Retinal pigment epithelial cell (primary cell): ENCODE measurements around the gene ZNF521.

Source experiments
- DNase-seq: peaks from one replicate; pipeline ENCODE4 v3.0.0-alpha.2; 2010; ENCODE audit warnings: low read depth
- H3K4me3 ChIP-seq: 2 replicates; pipeline ENCODE4 v1.5.1; 2011; ENCODE audit warnings: mild to moderate bottlenecking, low read length, control low read depth, moderate library complexity
- TF ChIP-seq, protein P1 (sequence below): conservative IDR thresholded peaks from 2 replicates; pipeline ENCODE4 v1.5.1; 2011; ENCODE audit warnings: low read depth, low read length, control low read depth, inconsistent platforms

Gene ZNF521

DNA sequence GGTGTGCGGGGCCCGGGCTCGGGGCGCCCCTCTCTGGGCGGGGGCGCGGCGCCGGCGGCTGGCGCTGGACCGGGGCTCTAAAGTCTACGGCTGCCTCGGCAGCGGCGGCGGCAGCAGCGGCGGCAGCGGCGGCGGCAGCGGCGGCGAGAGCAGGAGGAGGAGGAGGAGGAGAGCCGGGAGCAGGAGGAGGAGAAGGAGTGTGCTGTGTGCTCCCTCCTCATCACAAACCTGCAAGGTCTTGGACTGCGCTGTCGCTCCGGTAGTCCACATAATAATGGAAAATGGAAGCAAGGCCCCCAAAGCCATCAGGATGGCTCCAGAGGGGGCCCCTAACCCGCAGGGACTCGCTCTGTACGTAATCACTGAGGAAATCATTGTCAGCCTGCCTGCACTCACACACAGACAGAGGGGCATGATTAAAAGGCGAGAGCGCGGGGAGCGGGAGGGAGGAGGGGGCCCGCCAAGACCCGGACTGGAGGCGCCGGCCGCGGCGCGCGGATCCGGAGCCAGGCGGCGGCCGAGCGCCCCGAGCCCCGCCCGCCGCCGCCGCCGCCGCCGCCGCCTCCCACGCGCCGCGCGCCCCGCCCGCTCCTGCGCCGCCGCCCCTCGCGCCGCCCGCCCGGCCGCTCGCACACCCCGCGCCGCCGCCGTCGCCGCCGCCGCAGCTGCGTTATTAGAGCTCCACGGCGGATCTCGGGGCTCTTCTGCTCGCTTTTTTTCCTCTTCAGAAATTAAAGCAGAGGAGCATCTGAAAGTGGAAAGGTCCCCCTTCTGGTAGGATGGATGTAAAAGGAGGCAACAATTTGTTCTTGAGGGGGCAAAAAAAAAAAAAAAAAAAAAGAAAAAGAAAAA is at the start of gene ZNF521:
TSS of gene ZNF521 (minus strand) at position 390 of the 852 bp plus-strand sequence. CDS start 1,220 bp downstream, outside the sequence.
- TF ChIP-seq, protein P1, sequence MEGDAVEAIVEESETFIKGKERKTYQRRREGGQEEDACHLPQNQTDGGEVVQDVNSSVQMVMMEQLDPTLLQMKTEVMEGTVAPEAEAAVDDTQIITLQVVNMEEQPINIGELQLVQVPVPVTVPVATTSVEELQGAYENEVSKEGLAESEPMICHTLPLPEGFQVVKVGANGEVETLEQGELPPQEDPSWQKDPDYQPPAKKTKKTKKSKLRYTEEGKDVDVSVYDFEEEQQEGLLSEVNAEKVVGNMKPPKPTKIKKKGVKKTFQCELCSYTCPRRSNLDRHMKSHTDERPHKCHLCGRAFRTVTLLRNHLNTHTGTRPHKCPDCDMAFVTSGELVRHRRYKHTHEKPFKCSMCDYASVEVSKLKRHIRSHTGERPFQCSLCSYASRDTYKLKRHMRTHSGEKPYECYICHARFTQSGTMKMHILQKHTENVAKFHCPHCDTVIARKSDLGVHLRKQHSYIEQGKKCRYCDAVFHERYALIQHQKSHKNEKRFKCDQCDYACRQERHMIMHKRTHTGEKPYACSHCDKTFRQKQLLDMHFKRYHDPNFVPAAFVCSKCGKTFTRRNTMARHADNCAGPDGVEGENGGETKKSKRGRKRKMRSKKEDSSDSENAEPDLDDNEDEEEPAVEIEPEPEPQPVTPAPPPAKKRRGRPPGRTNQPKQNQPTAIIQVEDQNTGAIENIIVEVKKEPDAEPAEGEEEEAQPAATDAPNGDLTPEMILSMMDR: peak; percentile 44
- peak; percentile 64 for DNase-seq
- peak within 1 kb of the TSS; percentile 81 for H3K4me3 ChIP-seq

DNA sequence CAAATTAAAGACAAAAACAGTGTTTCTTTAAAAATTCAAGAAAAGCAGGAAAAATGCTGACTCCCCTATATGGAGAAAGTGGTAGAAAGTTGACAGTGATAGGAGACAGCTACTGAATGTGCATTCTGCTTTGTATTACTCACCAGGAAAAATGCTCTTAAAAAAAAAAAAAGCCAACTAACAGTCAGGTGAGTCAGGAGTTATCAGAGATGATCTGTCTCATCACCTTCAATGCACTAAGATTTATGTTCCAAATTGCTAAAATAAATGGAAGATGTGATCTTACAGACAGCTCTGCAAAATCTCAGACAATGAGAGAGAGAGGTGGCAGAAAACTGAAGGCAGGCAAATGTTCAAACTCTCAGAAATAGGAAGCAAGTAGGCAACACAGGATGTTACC is 47.6 kb upstream of the ZNF521 start:
- no peak for DNase-seq
- TF ChIP-seq, protein P1: no peak
- no peak overlapping the region for H3K4me3 ChIP-seq

DNA sequence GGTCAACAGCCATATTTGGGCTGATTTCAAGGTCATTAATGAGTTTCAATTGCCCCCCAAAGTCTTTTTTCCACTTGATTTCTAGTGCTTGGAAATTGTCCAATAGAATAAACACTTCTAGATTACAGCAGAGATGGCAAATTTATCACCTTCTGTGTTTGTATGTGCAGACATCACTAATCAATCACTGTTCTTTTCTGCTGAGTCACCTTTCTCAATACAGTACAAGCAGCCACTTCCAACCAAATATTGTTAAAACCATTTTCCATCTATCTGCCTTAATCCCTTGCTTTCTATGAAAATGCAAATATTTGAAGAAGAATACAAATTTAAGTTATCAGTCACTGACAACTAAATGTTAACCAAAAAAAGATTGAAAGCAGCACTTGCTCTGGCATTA is 40.2 kb upstream of the ZNF521 start:
- DNase-seq: no peak
- TF ChIP-seq, protein P1: no peak

DNA sequence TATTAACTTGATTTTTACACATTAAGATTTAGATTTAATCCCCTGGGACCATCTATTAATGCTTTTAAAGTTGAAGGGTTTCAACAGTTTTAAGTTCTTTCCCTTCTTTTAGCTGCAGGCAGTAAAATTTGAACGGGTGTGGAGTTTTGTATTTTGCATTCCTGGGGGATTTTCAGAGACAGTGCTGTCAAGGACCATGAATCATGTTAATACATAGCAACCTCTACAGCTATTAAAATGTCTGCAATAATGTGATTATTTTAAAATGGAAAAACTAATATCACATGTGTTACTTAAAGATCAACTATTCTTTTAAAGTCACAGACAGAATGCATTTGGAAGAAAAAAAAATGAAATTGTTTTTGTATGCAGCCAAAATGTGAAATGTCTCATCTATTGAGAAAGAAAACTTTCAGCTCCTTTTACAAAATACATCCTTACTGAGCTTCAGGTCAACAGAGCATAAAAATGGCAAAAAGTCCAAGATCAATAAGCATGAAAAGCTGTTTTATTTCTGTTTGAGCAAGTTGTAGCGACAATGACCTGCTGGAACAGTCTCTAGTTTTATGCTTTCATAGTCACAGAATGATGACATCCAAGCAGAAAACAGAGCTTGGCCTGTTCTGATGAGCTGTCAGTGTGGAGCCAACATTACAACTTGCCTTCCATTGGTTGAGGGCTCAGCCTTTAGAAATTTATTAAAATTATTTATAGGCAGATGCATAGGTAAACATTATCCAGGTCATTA is 21.6 kb upstream of the ZNF521 start:
- DNase-seq: no peak
- TF ChIP-seq, protein P1: no peak
- H3K4me3 ChIP-seq: no peak overlapping the region

More for the DNA sequence above, 40.2 kb upstream of the ZNF521 start:
- H3K4me3 ChIP-seq: no peak overlapping the region

DNA sequence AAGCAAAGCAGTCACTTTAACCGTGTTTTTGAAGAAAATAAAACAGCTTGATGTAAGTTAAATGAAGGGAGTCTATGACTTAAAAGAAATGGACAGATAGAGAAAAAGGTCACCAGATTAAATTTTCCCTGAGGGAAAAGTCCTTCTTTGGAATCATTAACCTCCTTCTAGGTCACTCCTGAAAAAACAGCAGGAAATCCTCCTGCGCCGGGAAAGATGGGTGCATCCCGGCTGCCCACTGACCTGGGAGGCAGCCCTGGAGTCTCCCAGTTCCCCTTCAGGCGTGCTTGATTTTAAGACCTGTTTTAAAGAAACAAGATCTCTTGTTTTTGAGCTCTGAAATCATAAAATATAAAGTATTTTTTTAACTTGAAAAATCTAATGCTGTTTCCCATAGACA is 18.4 kb upstream of the ZNF521 start:
- TF ChIP-seq, protein P1: no peak
- H3K4me3 ChIP-seq: no peak overlapping the region
- no peak for DNase-seq

DNA sequence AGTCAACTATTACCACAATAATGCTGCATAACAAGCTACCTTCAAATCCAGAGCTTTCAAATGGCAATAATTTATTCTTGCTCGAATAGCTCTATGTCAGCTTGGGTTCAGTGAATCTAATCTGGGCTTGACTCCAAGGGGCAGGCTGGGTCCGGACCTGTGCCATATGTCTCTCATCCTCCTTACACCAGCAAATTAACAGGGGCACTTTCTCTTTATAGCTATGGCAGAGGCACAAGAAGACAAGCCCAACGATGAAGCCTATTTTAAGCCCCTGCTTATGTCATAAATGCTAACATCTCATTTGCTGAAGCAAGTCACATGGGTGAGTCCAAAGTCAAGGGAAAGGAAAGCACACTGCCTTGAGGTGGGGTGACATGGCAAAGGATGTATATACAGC is 13.3 kb upstream of the ZNF521 start:
- H3K4me3 ChIP-seq: no peak overlapping the region
- TF ChIP-seq, protein P1: no peak
- DNase-seq: no peak
